ENCODE results near the gene BMPR1A. TPM values are rescaled to one million over a fixed set of nuclear protein-coding genes. Genes with fewer than 3 reads are reported as not detected.

Gene BMPR1A
- total RNA-seq, 1 experiment from 2014 or later, result 86.5 TPM

DNA sequence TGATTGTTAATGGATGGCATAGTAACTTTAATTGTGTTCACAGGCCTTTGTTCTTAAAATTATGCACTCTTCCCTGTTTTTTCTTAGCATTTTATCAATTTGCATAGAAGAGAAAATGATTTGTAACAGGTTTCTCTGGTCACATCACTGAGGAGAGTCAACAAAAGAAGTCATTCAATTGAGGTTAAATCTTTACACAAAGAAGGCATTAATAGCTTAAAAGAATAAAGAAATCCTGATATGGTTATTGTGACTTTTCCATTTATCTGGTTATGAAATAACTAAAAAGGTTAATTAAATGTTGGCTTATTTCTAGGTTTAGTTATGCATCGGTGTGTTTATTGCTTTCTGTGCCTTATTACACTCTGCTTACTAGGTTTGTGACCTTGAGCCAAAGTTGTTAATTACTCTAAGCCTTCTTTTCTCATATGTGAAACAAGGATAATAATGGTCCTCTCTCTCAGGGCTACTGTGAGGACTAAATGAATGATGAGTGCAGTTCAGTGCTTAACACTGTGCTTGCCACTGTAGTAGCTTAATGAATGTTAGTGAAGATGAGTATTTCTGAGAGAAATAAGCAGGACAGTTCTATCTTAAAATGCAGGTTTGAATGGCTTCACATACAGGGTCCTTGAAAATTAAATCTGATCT, 12.1 kb downstream of the BMPR1A start:
- Histone ChIP-seq H3K36me3 (replicated peaks; ENCODE audit: control insufficient read depth, insufficient read depth, low read length) (no peaks in the 10 kb centered on the region), H3K4me3 (ENCODE audit: insufficient read depth, low read depth, low read length) (no peak overlapping the region), H3K27me3 (ENCODE audit: control insufficient read depth, insufficient read depth, low read length) (no peaks in the 10 kb centered on the region)
- no peak for DNase-seq

DNA sequence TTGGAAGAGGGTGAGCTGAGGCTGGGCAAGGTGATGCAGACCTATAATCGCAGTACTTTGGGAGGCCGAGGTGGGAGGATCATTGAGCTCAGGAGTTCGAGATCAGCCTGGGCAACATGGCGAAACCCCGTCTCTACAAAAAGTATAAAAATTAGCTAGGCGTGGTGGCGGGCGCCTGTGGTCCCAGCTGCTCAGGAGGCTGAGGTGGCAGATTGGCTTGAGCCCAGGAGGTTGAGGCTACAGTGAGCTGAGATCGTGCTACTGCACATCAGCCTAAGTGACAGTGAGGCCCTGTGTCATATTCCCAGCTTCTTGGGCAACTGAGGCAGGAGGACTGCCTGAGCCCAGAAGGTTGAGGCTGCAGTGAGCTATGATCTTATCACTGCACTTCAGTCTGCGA, 13.6 kb downstream of the BMPR1A start:
- Histone ChIP-seq H3K4me3 (ENCODE audit: insufficient read depth, low read depth, low read length) (no peak overlapping the region), H3K36me3 (replicated peaks; ENCODE audit: control insufficient read depth, insufficient read depth, low read length) (no peaks in the 10 kb centered on the region), H3K27me3 (ENCODE audit: control insufficient read depth, insufficient read depth, low read length) (no peaks in the 10 kb centered on the region)
- no peak for DNase-seq

DNA sequence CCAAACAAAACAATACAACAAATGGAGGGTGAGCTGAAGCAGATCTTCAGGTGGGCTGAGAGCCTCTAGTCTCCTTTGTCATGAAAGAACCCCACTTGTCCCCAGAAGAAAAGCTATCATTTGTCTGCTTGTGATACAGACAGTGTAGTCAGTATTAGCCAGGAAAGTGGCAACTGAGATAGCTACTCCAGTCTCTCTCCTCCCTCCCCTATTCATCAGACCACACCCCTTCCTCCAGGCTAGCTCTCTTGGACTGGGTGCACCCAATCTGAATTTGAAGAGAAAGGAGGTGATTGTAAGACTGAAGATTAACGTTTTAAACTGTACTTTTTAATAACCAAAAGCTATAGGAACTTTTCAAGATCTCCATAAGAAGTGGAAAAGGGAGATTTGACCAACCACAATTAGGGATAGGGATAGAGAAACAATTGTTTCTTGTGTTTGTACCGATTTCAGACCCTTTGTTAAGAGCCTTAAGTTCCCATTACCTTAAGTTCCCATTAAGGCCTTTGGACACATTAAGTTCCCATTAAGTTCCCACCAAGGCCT, 14.1 kb downstream of the BMPR1A start:
- DNase-seq, result peak; percentile 50
- Histone ChIP-seq H3K27me3 (ENCODE audit: control insufficient read depth, insufficient read depth, low read length) (no peaks in the 10 kb centered on the region), H3K36me3 (replicated peaks; ENCODE audit: control insufficient read depth, insufficient read depth, low read length) (no peaks in the 10 kb centered on the region), H3K4me3 (ENCODE audit: insufficient read depth, low read depth, low read length) (no peak overlapping the region)

DNA sequence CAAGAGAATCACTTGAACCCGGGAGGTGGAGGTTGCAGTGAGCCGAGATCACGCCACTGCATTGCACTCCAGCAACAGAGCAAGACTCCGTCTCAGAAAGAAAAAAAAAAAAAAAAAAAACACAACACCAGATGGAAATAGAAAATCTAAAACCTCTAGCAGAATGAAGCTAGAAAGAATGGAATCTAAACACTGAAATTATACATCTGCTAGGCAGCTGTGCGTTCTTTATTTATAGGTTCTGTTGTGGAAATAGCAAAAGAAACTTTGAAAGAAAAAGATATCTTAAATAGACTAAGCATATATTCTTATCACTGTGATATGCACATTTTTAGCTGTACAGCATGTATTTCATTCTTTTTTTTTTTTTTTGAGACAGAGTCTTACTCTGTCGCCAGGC, 17.1 kb downstream of the BMPR1A start:
- Histone ChIP-seq H3K4me3 (ENCODE audit: insufficient read depth, low read depth, low read length) (no peak overlapping the region), H3K36me3 (replicated peaks; ENCODE audit: control insufficient read depth, insufficient read depth, low read length) (no peaks in the 10 kb centered on the region; the same call in 1 of the 2 replicates), H3K27me3 (ENCODE audit: control insufficient read depth, insufficient read depth, low read length) (no peaks in the 10 kb centered on the region)
- no peak for DNase-seq

DNA sequence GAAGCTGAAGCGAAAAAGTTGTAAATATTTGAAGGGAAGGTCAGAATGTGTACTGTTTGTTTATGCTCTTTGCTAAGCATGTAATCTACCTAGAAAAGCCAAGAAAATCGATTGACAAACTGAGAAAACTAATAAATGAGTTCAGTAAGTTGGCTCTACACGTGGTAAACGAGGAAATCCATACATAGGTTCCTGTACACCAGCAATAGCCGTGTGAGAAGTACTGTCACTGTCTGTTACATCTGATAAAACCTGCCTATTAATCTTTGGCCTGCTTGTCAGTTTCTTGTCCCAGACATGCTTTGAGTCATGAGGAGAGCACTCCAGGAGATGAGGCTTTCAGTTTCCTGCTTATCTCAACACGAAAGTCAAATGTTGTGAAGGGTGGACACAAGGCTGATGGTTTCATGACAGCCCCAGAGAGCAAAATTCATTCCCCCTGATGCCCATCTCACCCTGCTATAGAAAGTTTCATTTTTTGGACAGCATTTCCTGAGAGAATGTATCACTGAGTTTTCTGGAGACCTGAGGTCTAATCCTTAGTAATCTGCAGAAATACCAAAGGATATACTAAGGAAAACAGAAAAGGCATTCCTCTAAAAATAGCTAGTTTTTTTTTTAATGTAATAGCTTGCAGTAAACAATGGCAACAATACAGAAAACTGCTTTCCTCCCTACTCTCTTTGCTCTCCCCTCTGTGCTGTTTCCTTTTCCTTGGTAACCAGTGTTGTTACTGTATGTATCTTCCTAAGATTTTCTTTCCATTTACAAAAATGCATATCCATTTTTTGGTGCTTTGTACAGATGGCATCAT, 18.8 kb downstream of the BMPR1A start:
- no peaks in the 10 kb centered on the region for H3K27me3 ChIP-seq (ENCODE audit: control insufficient read depth, insufficient read depth, low read length)
- no peaks in the 10 kb centered on the region; the same call in 1 of the 2 replicates for H3K36me3 ChIP-seq (replicated peaks; ENCODE audit: control insufficient read depth, insufficient read depth, low read length)
- no peak for DNase-seq
- H3K4me3 ChIP-seq (ENCODE audit: insufficient read depth, low read depth, low read length), result no peak overlapping the region

DNA sequence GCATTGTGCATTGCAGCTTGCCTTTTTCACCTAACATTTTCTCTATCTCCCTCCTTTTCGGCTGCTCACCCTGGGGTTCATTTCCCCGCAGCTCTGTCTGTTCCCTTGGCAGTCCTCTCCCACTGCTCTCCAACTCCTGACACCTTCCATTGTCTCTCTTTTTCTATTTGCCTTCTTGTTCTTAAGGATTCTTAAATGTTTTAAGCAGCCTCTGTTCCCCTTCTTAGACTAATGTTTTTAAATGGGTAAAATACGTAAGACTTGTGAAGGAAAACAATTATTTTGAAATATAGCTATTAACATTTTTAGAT, 19.4 kb downstream of the BMPR1A start:
- Histone ChIP-seq H3K36me3 (replicated peaks; ENCODE audit: control insufficient read depth, insufficient read depth, low read length) (no peaks in the 10 kb centered on the region; the same call in 1 of the 2 replicates), H3K4me3 (ENCODE audit: insufficient read depth, low read depth, low read length) (no peak overlapping the region), H3K27me3 (ENCODE audit: control insufficient read depth, insufficient read depth, low read length) (no peaks in the 10 kb centered on the region)
- no peak for DNase-seq

DNA sequence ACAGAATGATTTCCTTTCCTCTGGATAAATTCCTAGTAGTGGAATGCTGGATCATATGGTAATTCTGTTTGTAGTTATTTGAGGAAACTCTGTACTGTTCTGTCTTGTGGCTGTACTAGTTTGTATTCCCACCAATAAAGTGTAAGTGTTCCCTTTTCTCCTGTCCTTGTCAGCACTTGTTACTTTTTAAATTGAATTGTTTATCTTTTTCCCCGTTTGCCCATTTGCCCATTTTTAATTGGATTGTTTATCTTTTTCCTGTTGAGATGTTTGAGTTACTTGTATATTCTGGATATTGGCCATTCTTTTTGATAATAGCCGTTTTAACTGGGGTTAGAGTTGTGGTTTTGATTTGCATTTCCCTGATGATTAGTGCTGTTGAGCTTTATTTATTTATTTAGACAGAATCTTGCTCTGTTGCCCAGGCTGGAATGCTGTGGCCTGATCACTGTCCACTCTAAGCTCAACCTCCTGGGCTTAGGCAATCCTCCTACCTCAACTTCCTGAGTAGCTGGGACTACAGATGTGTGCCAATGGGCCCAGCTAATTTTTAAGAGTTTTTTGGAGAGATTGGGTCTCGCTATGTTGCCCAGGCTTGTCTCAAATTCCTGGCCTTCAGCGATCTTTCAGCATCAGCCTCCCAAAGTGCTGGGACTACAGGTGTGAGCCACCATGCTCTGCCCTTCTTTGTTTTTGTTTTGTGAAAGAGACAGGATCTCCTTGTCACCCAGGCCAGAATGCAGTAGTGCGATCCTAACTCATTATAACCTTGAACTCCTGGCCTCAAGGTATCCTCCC, 23.0 kb downstream of the BMPR1A start:
- no peaks in the 10 kb centered on the region for H3K27me3 ChIP-seq (ENCODE audit: control insufficient read depth, insufficient read depth, low read length)
- H3K4me3 ChIP-seq (ENCODE audit: insufficient read depth, low read depth, low read length), result no peak overlapping the region
- no peaks in the 10 kb centered on the region; the same call in 1 of the 2 replicates for H3K36me3 ChIP-seq (replicated peaks; ENCODE audit: control insufficient read depth, insufficient read depth, low read length)
- no peak for DNase-seq

DNA sequence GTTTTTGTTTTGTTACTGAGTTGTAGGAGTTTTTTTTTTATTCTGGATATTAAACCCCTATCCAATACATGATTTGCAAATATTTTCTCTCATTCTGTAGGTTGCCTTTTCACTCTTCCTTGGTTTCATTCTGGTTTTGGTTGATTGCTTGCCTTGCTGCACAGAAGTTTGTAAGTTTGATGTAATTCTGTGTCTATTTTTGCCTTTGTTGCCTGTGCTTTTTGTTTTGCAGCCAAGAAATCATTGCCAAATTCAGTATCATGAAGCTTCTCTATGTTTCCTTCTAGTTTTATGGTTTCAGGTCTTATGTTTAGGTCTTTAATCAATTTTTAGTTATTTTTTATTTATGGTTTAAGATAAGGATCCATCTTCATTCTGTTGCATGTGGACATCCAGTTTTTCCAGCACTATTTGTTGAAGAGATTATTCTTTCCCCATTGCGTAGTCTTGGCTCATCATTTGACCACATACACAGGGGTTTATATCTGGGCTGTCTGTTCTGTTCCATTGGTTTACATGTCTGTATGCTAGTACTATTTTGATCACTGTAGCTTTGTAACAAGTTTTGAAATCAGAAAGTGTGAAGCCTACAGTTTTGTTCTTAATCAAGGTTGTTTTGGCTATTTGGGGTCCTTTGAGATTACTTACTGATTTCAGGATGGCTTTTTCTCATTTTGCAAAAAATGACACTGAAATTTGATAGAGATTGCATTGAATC, 26.4 kb downstream of the BMPR1A start:
- Histone ChIP-seq H3K27me3 (ENCODE audit: control insufficient read depth, insufficient read depth, low read length) (no peaks in the 10 kb centered on the region), H3K4me3 (ENCODE audit: insufficient read depth, low read depth, low read length) (no peak overlapping the region), H3K36me3 (replicated peaks; ENCODE audit: control insufficient read depth, insufficient read depth, low read length) (no peaks in the 10 kb centered on the region)
- DNase-seq, result no peak

DNA sequence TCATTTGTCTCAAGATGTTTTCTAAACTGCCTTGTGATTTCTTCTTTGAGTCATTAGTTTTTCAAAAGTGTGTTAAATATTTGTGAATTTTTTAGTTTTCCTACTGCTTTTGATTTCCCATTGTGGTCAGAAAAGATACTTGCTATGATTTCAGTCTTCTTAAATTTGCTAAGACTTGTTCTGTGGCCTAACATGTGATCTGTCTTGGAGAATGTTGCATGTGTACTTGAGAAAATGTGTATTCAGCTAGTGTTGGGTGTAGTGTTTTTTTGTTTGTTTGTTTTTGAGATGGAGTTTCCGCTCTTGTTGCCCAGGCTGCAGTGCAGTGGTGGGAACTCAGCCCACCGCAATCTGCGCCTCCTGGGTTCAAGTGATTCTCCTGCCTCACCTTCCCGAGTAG, 28.6 kb downstream of the BMPR1A start:
- DNase-seq, result no peak
- Histone ChIP-seq H3K27me3 (ENCODE audit: control insufficient read depth, insufficient read depth, low read length) (no peaks in the 10 kb centered on the region), H3K4me3 (ENCODE audit: insufficient read depth, low read depth, low read length) (no peak overlapping the region), H3K36me3 (replicated peaks; ENCODE audit: control insufficient read depth, insufficient read depth, low read length) (no peaks in the 10 kb centered on the region)

DNA sequence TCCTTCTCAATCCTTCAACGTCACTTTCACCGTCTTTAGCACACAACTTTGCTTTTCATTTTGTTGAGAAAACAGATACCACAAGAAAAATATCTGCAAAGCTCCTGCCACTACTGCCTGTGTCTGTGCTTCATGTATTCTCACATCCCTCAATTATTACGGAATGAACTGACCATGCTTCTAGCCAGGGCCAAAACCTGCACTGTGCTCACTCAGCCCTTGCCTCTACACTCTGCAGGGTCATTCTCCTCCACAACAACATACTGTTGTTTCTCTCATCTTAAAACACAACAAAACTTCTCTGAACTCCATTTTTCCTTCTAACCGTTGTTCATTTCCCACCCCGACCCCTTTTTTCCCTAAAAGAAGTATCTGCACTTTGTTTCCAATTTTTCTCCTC, 29.5 kb downstream of the BMPR1A start:
- H3K4me3 ChIP-seq (ENCODE audit: insufficient read depth, low read depth, low read length), result no peak overlapping the region
- H3K27me3 ChIP-seq (ENCODE audit: control insufficient read depth, insufficient read depth, low read length), result no peaks in the 10 kb centered on the region
- no peak for DNase-seq
- H3K36me3 ChIP-seq (replicated peaks; ENCODE audit: control insufficient read depth, insufficient read depth, low read length), result no peaks in the 10 kb centered on the region

DNA sequence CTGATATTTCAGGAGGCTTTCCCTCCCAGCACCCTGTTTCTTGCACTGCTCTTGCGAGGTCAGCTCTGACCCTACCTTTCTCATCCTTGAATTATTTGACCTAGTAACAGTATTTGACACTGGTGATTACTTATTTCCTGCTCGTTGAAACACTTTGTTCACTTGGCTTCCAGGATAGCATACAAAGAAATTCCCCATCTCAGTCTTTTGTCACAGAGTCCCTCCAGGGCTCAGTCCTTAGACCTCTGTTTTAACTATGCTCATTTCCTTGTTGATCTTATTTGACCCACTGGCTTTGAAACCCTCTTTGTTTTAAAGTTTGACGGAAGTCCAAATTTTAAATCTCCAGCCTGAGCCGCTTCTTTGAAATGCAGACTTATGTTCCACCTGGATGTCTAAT, 29.9 kb downstream of the BMPR1A start:
- Histone ChIP-seq H3K4me3 (ENCODE audit: insufficient read depth, low read depth, low read length) (no peak overlapping the region), H3K36me3 (replicated peaks; ENCODE audit: control insufficient read depth, insufficient read depth, low read length) (no peaks in the 10 kb centered on the region), H3K27me3 (ENCODE audit: control insufficient read depth, insufficient read depth, low read length) (no peaks in the 10 kb centered on the region)
- DNase-seq, result no peak

DNA sequence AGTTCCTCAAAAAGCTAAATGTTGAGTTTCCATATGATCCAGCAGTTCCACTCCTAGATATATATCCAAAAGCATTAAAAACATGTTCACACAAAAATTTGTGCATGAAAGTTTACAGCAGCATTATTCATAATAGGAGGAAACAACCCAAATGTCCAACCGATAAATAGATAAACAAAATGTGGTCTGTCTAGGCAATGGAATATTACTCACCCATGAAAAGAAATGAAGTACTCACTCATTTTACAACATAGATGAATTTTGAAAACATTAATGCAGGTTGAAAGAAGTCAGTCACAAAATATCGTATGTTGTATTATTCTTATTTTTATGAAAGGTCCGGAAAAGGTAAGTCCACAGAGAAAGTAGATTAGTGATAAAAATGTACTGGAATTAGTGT, 34.0 kb downstream of the BMPR1A start:
- H3K36me3 ChIP-seq (replicated peaks; ENCODE audit: control insufficient read depth, insufficient read depth, low read length), result no peaks in the 10 kb centered on the region
- H3K27me3 ChIP-seq (ENCODE audit: control insufficient read depth, insufficient read depth, low read length), result no peaks in the 10 kb centered on the region
- no peak for DNase-seq
- no peak overlapping the region for H3K4me3 ChIP-seq (ENCODE audit: insufficient read depth, low read depth, low read length)

DNA sequence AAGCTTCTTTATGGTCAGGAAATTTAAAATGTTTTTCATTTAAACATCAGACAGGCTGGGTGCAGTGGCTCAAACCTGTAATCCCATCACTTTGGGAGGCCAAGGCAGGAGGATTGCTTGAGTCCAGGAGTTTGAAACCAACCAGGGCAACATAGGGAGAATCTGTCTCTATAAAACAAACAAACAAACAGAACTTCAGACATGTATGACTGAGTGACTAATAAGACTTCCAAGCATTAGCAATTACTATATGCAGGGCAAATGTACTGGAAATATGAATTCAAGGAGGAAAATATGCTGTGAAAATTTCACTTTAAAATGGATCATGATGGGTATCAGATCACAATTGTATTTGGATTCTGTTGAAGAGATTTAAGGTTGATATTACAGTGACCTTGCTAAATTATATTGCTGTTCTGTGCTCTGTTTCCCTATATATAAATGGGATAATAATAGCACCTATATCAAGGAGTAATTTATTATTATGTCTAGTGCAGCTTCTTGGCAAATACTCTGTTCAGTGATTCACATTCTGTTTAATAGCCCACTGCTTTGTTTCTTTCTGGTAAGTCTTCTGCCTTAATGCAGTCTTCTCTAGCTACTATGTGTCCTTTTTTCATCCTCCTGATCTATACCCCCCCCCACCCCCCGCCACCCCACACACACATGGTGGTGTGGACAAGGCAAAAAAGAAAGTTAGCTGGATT, 36.2 kb downstream of the BMPR1A start:
- Histone ChIP-seq H3K4me3 (ENCODE audit: insufficient read depth, low read depth, low read length) (no peak overlapping the region), H3K36me3 (replicated peaks; ENCODE audit: control insufficient read depth, insufficient read depth, low read length) (no peaks in the 10 kb centered on the region), H3K27me3 (ENCODE audit: control insufficient read depth, insufficient read depth, low read length) (no peaks in the 10 kb centered on the region)
- DNase-seq, result no peak

DNA sequence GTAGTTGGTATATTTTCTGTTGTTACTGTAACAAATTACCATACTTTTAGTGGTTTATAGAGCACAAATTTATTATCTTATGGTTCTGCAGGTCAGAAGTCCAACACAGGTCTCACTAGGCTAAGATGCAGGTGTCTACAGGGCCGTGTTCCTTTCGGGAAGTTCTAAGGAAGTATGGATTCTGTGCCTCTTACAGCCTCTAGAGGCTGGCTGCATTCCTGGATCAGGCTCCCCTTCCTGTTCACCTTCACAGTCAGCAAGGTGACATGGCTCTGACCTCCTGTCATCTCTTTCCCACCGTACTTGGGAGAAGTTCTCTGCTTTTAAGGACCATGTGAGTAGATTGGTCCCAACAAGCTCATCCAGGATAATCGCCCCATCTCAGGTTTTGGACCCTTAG, 37.3 kb downstream of the BMPR1A start:
- H3K27me3 ChIP-seq (ENCODE audit: control insufficient read depth, insufficient read depth, low read length), result no peaks in the 10 kb centered on the region
- no peak for DNase-seq
- no peaks in the 10 kb centered on the region for H3K36me3 ChIP-seq (replicated peaks; ENCODE audit: control insufficient read depth, insufficient read depth, low read length)
- H3K4me3 ChIP-seq (ENCODE audit: insufficient read depth, low read depth, low read length), result no peak overlapping the region

Data from H7 (cell line).